ENCODE results near the gene OLFML3.
A peak's percentile ranks its signal among the peaks of the same experiment; 100 is the strongest.

Gene OLFML3

GRCh38 chr1:113984710-113985109 lies 5.4 kb downstream of the OLFML3 start:
- H3K27me3 ChIP-seq (ENCODE audit: control insufficient read depth in 3 of 3, insufficient read depth in 3 of 3, low read depth in 1 of 3, low read length in 3 of 3): no peaks in the 10 kb centered on the region
- no peak overlapping the region for H4K91ac ChIP-seq (ENCODE audit: low read depth, low read length, poor library complexity)
- H3K4me3 ChIP-seq (ENCODE audit: low read length in 2 of 2): no peak overlapping the region
- H3K4me1 ChIP-seq (ENCODE audit: control insufficient read depth in 2 of 2, insufficient read depth in 1 of 2, low read depth in 1 of 2, low read length in 2 of 2): peaks cover 6 to 16% of the 10 kb centered on the region in 2 donors
- H2BK5ac ChIP-seq (ENCODE audit: low read length): no peak overlapping the region
- DNase-seq (ENCODE audit: low spot score): no peak
- H2AFZ ChIP-seq (ENCODE audit: low read length): no peak overlapping the region
- peak overlapping the region; percentile 18 for H3K23ac ChIP-seq (ENCODE audit: low read depth, low read length, poor library complexity)
- H2BK120ac ChIP-seq (ENCODE audit: low read depth, low read length): no peak overlapping the region
- no peak overlapping the region for H4K8ac ChIP-seq (ENCODE audit: low read depth, low read length)
- H3K4me2 ChIP-seq (ENCODE audit: insufficient read depth, low read length, poor library complexity, severe bottlenecking): no peak overlapping the region
- H3K27ac ChIP-seq (replicated peaks; ENCODE audit: low read length): no peak overlapping the region
- no peak overlapping the region for H3K14ac ChIP-seq (ENCODE audit: low read length)
- no peak overlapping the region for H3K4ac ChIP-seq (ENCODE audit: low read length)
- H2BK15ac ChIP-seq (ENCODE audit: low read length): no peak overlapping the region
- H2BK12ac ChIP-seq (ENCODE audit: low read length): no peak overlapping the region
- H3K79me1 ChIP-seq (ENCODE audit: low read depth, low read length): no peaks in the 10 kb centered on the region
- no peaks in the 10 kb centered on the region for H3K36me3 ChIP-seq (replicated peaks in 1 of 2; ENCODE audit: control insufficient read depth in 2 of 2, insufficient read depth in 2 of 2, low read length in 2 of 2)
- WGBS, 2 donors (ENCODE audit: extremely low coverage in 2 of 2, insufficient read length in 2 of 2, insufficient replicate concordance in 1 of 2): no CpG with 5 or more reads among the region's 4 CpGs
- H3K9ac ChIP-seq (ENCODE audit: low read depth, low read length, poor library complexity): no peak overlapping the region
- H3K9me3 ChIP-seq (replicated peaks in 1 of 2; ENCODE audit: control insufficient read depth in 2 of 2, insufficient read depth in 1 of 2, low read depth in 1 of 2, low read length in 2 of 2): peaks cover 3 to 5% of the 10 kb centered on the region in 2 donors
- H2AK5ac ChIP-seq (ENCODE audit: low read depth, low read length): no peak overlapping the region
- no peak overlapping the region for H3K18ac ChIP-seq (ENCODE audit: low read length)

GRCh38 chr1:113986802-113987201 lies 7.5 kb downstream of the OLFML3 start:
- Histone ChIP-seq H3K4ac (ENCODE audit: low read length) (no peak overlapping the region), H2AFZ (ENCODE audit: low read length) (no peak overlapping the region), H4K91ac (ENCODE audit: low read depth, low read length, poor library complexity) (no peak overlapping the region), H3K27me3 (ENCODE audit: control insufficient read depth in 3 of 3, insufficient read depth in 3 of 3, low read depth in 1 of 3, low read length in 3 of 3) (no peaks in the 10 kb centered on the region), H3K4me3 (ENCODE audit: low read length in 2 of 2) (no peak overlapping the region), H2BK5ac (ENCODE audit: low read length) (no peak overlapping the region), H3K9me3 (replicated peaks in 1 of 2; ENCODE audit: control insufficient read depth in 2 of 2, insufficient read depth in 1 of 2, low read depth in 1 of 2, low read length in 2 of 2) (peaks cover 0 to 5% of the 10 kb centered on the region in 2 donors), H3K4me2 (ENCODE audit: insufficient read depth, low read length, poor library complexity, severe bottlenecking) (no peak overlapping the region), H3K27ac (replicated peaks; ENCODE audit: low read length) (no peak overlapping the region), H3K4me1 (ENCODE audit: control insufficient read depth in 2 of 2, insufficient read depth in 1 of 2, low read depth in 1 of 2, low read length in 2 of 2) (peaks cover 6 to 11% of the 10 kb centered on the region in 2 donors), H3K9ac (ENCODE audit: low read depth, low read length, poor library complexity) (no peak overlapping the region), H2BK120ac (ENCODE audit: low read depth, low read length) (no peak overlapping the region), H3K18ac (ENCODE audit: low read length) (no peak overlapping the region), H3K79me1 (ENCODE audit: low read depth, low read length) (no peaks in the 10 kb centered on the region), H4K8ac (ENCODE audit: low read depth, low read length) (no peak overlapping the region), H2AK5ac (ENCODE audit: low read depth, low read length) (no peak overlapping the region), H3K14ac (ENCODE audit: low read length) (no peak overlapping the region), H2BK12ac (ENCODE audit: low read length) (no peak overlapping the region), H3K36me3 (replicated peaks in 1 of 2; ENCODE audit: control insufficient read depth in 2 of 2, insufficient read depth in 2 of 2, low read length in 2 of 2) (no peaks in the 10 kb centered on the region), H2BK15ac (ENCODE audit: low read length) (no peak overlapping the region), H3K23ac (ENCODE audit: low read depth, low read length, poor library complexity) (no peak overlapping the region)
- DNase-seq (ENCODE audit: low spot score): no peak
- no CpG with 5 or more reads among the region's 6 CpGs for WGBS, 2 donors (ENCODE audit: extremely low coverage in 2 of 2, insufficient read length in 2 of 2, insufficient replicate concordance in 1 of 2)

- Histone ChIP-seq H3K27ac (replicated peaks; ENCODE audit: low read length) (no peak overlapping the region), H2BK12ac (ENCODE audit: low read length) (no peak overlapping the region), H3K18ac (ENCODE audit: low read length) (no peak overlapping the region), H2BK5ac (ENCODE audit: low read length) (no peak overlapping the region), H2BK120ac (ENCODE audit: low read depth, low read length) (no peak overlapping the region), H3K27me3 (ENCODE audit: control insufficient read depth in 3 of 3, insufficient read depth in 3 of 3, low read depth in 1 of 3, low read length in 3 of 3) (no peaks in the 10 kb centered on the region), H3K14ac (ENCODE audit: low read length) (no peak overlapping the region), H2AFZ (ENCODE audit: low read length) (no peak overlapping the region), H2AK5ac (ENCODE audit: low read depth, low read length) (no peak overlapping the region), H3K36me3 (replicated peaks in 1 of 2; ENCODE audit: control insufficient read depth in 2 of 2, insufficient read depth in 2 of 2, low read length in 2 of 2) (no peaks in the 10 kb centered on the region), H3K9ac (ENCODE audit: low read depth, low read length, poor library complexity) (no peak overlapping the region), H3K4me2 (ENCODE audit: insufficient read depth, low read length, poor library complexity, severe bottlenecking) (no peak overlapping the region), H3K4me3 (ENCODE audit: low read length in 2 of 2) (no peak overlapping the region), H3K79me1 (ENCODE audit: low read depth, low read length) (no peaks in the 10 kb centered on the region), H4K8ac (ENCODE audit: low read depth, low read length) (no peak overlapping the region), H4K91ac (ENCODE audit: low read depth, low read length, poor library complexity) (no peak overlapping the region), H3K4ac (ENCODE audit: low read length) (no peak overlapping the region), H3K9me3 (replicated peaks in 1 of 2; ENCODE audit: control insufficient read depth in 2 of 2, insufficient read depth in 1 of 2, low read depth in 1 of 2, low read length in 2 of 2) (peaks cover 0 to 5% of the 10 kb centered on the region in 2 donors), H2BK15ac (ENCODE audit: low read length) (no peak overlapping the region), H3K4me1 (ENCODE audit: control insufficient read depth in 2 of 2, insufficient read depth in 1 of 2, low read depth in 1 of 2, low read length in 2 of 2) (peaks cover 6 to 11% of the 10 kb centered on the region in 2 donors), H3K23ac (ENCODE audit: low read depth, low read length, poor library complexity) (no peak overlapping the region)
- no peak for DNase-seq (ENCODE audit: low spot score)
- no CpG with 5 or more reads among the region's 5 CpGs for WGBS, 2 donors (ENCODE audit: extremely low coverage in 2 of 2, insufficient read length in 2 of 2, insufficient replicate concordance in 1 of 2)
Observed at GRCh38 chr1:113987259-113987658, 8.0 kb downstream of the OLFML3 start.

GRCh38 chr1:113990530-113990929 lies 11.3 kb downstream of the OLFML3 start:
- Histone ChIP-seq H3K23ac (ENCODE audit: low read depth, low read length, poor library complexity) (no peak overlapping the region), H3K4me3 (ENCODE audit: low read length in 2 of 2) (no peak overlapping the region), H3K27ac (replicated peaks; ENCODE audit: low read length) (no peak overlapping the region)

More at GRCh38 chr1:113990530-113990929, 11.3 kb downstream of the OLFML3 start:
- no peak overlapping the region for H2BK12ac ChIP-seq (ENCODE audit: low read length)
- WGBS, 2 donors (ENCODE audit: extremely low coverage in 2 of 2, insufficient read length in 2 of 2, insufficient replicate concordance in 1 of 2): no CpG with 5 or more reads among the region's 2 CpGs
- DNase-seq (ENCODE audit: low spot score): no peak
- no peak overlapping the region for H3K14ac ChIP-seq (ENCODE audit: low read length)
- H3K79me1 ChIP-seq (ENCODE audit: low read depth, low read length): no peaks in the 10 kb centered on the region
- no peak overlapping the region for H2AFZ ChIP-seq (ENCODE audit: low read length)
- H3K9ac ChIP-seq (ENCODE audit: low read depth, low read length, poor library complexity): no peak overlapping the region
- H3K9me3 ChIP-seq (replicated peaks in 1 of 2; ENCODE audit: control insufficient read depth in 2 of 2, insufficient read depth in 1 of 2, low read depth in 1 of 2, low read length in 2 of 2): peaks cover under 1 to 6% of the 10 kb centered on the region in 2 donors
- no peak overlapping the region for H2AK5ac ChIP-seq (ENCODE audit: low read depth, low read length)
- no peak overlapping the region for H3K18ac ChIP-seq (ENCODE audit: low read length)
- no peak overlapping the region for H3K4me2 ChIP-seq (ENCODE audit: insufficient read depth, low read length, poor library complexity, severe bottlenecking)
- no peak overlapping the region for H2BK120ac ChIP-seq (ENCODE audit: low read depth, low read length)
- H3K4ac ChIP-seq (ENCODE audit: low read length): no peak overlapping the region
- no peak overlapping the region for H2BK15ac ChIP-seq (ENCODE audit: low read length)
- no peaks in the 10 kb centered on the region for H3K36me3 ChIP-seq (replicated peaks in 1 of 2; ENCODE audit: control insufficient read depth in 2 of 2, insufficient read depth in 2 of 2, low read length in 2 of 2)
- no peak overlapping the region for H2BK5ac ChIP-seq (ENCODE audit: low read length)
- no peaks in the 10 kb centered on the region for H3K4me1 ChIP-seq (ENCODE audit: control insufficient read depth in 2 of 2, insufficient read depth in 1 of 2, low read depth in 1 of 2, low read length in 2 of 2)
- H4K8ac ChIP-seq (ENCODE audit: low read depth, low read length): no peak overlapping the region
- no peak overlapping the region for H4K91ac ChIP-seq (ENCODE audit: low read depth, low read length, poor library complexity)
- H3K27me3 ChIP-seq (ENCODE audit: control insufficient read depth in 3 of 3, insufficient read depth in 3 of 3, low read depth in 1 of 3, low read length in 3 of 3): no peaks in the 10 kb centered on the region

Measured in neuronal stem cell (in vitro differentiated cells).